ENCODE measurements around the gene CERK. TPM values are rescaled to one million over a fixed set of nuclear protein-coding genes. Genes with fewer than 3 reads are reported as not detected.

The CERK gene
- total RNA-seq, 2 experiments from 2014 or later = 38.4 to 41.8 TPM

- intact Hi-C loops (cut with micrococcal nuclease) = loop anchor here (10.0 kb wide), 1 partner anchor 89 kb away; no protein-coding TSS in a partner anchor
- ChIA-PET CTCF (interaction anchor here (1.1 to 2.7 kb wide), 3 partner anchors 8 to 129 kb away, joined by 4 to 11 read pairs (median 6); no protein-coding TSS in a partner anchor), POLR2A (interaction anchor here (1.0 kb wide), 1 partner anchor 9 kb away, joined by 3 read pairs; no protein-coding TSS in a partner anchor)
- Mint-ChIP-seq H3K9me3 (no peaks in the 10 kb centered on the region), H3K27ac (peak overlapping the region; percentile 95), H3K27me3 (no peaks in the 10 kb centered on the region), H3K4me3 (peak overlapping the region; percentile 85), H3K36me3 (ENCODE audit: low read depth) (peaks cover 8% of the 10 kb centered on the region), H3K4me1 (ENCODE audit: low read depth) (peaks cover 44% of the 10 kb centered on the region)
- no peak for TF ChIP-seq CTCF (IDR thresholded peaks at IDR 0.05)
- ATAC-seq (peak; percentile 24), DNase-seq (peak; percentile 59)
Observed at GRCh38 chr22:46673662-46674236, 64.3 kb downstream of the CERK start.

- no peaks in the 10 kb centered on the region for H3K9me3 Mint-ChIP-seq
- peaks cover 44% of the 10 kb centered on the region for H3K4me1 Mint-ChIP-seq (ENCODE audit: low read depth)
- H3K4me3 Mint-ChIP-seq = peak overlapping the region; percentile 85
- peak overlapping the region; percentile 95 for H3K27ac Mint-ChIP-seq
- ChIA-PET CTCF (interaction anchor here (1.1 to 3.7 kb wide), 4 partner anchors 8 to 130 kb away, joined by 4 to 18 read pairs (median 8); no protein-coding TSS in a partner anchor), POLR2A (no interaction called here)
- H3K36me3 Mint-ChIP-seq (ENCODE audit: low read depth) = peaks cover 8% of the 10 kb centered on the region
- peak; percentile 25 for DNase-seq
- intact Hi-C loops (cut with micrococcal nuclease) = loop anchor here (10.0 kb wide), 1 partner anchor 88 kb away; no protein-coding TSS in a partner anchor
- no peak for TF ChIP-seq CTCF (IDR thresholded peaks at IDR 0.05)
- no peak for ATAC-seq
- no peaks in the 10 kb centered on the region for H3K27me3 Mint-ChIP-seq
Observed at GRCh38 chr22:46673205-46673604, 64.8 kb downstream of the CERK start.

GRCh38 chr22:46672731-46673130 lies 65.3 kb downstream of the CERK start:
- CTCF ChIA-PET = interaction anchor here (2.7 to 3.7 kb wide), 2 partner anchors 9 to 109 kb away, joined by 11 to 18 read pairs; no protein-coding TSS in a partner anchor
- DNase-seq = no peak
- peak overlapping the region; percentile 95 for H3K27ac Mint-ChIP-seq
- peak overlapping the region; percentile 85 for H3K4me3 Mint-ChIP-seq
- POLR2A ChIA-PET = no interaction called here
- H3K4me1 Mint-ChIP-seq (ENCODE audit: low read depth) = peaks cover 41% of the 10 kb centered on the region
- intact Hi-C loops (cut with micrococcal nuclease) = loop anchor here (10.0 kb wide), 1 partner anchor 88 kb away; no protein-coding TSS in a partner anchor
- H3K27me3 Mint-ChIP-seq = no peaks in the 10 kb centered on the region
- TF ChIP-seq CTCF (IDR thresholded peaks at IDR 0.05) = no peak
- peaks cover 7% of the 10 kb centered on the region for H3K36me3 Mint-ChIP-seq (ENCODE audit: low read depth)
- ATAC-seq = no peak
- no peaks in the 10 kb centered on the region for H3K9me3 Mint-ChIP-seq

- Mint-ChIP-seq H3K4me3 (no peak overlapping the region), H3K4me1 (ENCODE audit: low read depth) (peaks cover 39% of the 10 kb centered on the region), H3K27ac (no peak overlapping the region), H3K36me3 (ENCODE audit: low read depth) (peaks cover 6% of the 10 kb centered on the region), H3K27me3 (no peaks in the 10 kb centered on the region), H3K9me3 (no peaks in the 10 kb centered on the region)
- ChIA-PET CTCF (interaction anchor here (2.7 to 3.7 kb wide), 2 partner anchors 10 to 109 kb away, joined by 11 to 18 read pairs; no protein-coding TSS in a partner anchor), POLR2A (interaction anchor here (1.4 kb wide), 1 partner anchor 16 kb away, joined by 3 read pairs; no protein-coding TSS in a partner anchor)
- no peak for TF ChIP-seq CTCF (IDR thresholded peaks at IDR 0.05)
- ATAC-seq = no peak
- no peak for DNase-seq
- intact Hi-C loops (cut with micrococcal nuclease) = loop anchor here (10.0 kb wide), 1 partner anchor 87 kb away; no protein-coding TSS in a partner anchor
Observed at GRCh38 chr22:46671824-46672432, 66.1 kb downstream of the CERK start.

GRCh38 chr22:46669201-46669600 lies 68.9 kb downstream of the CERK start:
- ATAC-seq (no peak), DNase-seq (no peak)
- H3K9me3 Mint-ChIP-seq = no peaks in the 10 kb centered on the region
- H3K4me3 Mint-ChIP-seq = no peak overlapping the region
- intact Hi-C loops (cut with micrococcal nuclease) = no loop called here
- H3K4me1 Mint-ChIP-seq (ENCODE audit: low read depth) = peaks cover 18% of the 10 kb centered on the region
- TF ChIP-seq CTCF (IDR thresholded peaks at IDR 0.05) = no peak
- POLR2A ChIA-PET = no interaction called here
- no peaks in the 10 kb centered on the region for H3K27me3 Mint-ChIP-seq
- CTCF ChIA-PET = interaction anchor here (3.7 kb wide), 1 partner anchor 106 kb away, joined by 18 read pairs; no protein-coding TSS in a partner anchor
- H3K27ac Mint-ChIP-seq = no peak overlapping the region
- H3K36me3 Mint-ChIP-seq (ENCODE audit: low read depth) = peaks cover 2% of the 10 kb centered on the region
